GF-D8 (cell line): ENCODE results near the gene PTGDR2.

Experiments
- DNase-seq: peaks from one replicate; lab custom pipeline; 2025; lab: John Stamatoyannopoulos, UW

Gene PTGDR2

DNA sequence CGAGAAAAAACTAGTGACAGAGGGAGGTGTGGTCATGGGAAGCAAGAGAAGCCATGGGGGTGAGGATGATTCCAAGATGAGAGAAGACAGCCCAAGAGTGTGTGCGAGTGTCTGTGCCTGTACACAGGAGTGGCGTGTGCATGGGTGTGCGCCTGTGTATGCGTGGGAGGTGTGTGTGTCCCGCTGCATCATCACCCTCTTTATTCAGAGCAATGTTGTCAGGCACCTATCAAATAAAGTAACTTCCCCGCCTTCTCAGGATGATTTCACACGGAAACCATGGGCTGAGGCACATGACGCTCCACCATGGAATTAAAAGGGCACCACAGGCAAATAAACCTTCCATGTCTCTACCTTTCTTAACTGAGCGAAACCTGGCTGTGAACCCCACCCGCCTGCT lies 46.1 kb downstream of the PTGDR2 start:
- DNase-seq = no peak

DNA sequence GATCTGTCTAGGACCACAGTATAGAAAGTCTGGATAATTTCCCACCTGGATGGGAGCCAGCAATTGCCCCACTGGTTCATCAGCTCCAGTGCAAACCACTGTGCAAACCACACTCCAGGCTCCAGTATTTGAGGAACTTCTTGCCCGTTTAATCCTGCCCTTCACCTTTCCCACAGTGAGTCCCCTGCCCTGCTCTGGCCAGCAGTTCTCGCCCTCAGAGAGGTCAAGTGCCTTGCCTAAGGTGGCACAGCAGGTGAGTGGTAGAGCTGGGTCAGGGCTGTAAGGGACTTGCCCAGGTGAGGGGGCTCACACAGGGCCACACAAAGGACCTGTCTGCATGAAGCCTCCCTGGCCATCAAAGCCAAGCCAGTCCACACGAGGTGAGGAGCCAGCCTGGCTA lies 46.5 kb downstream of the PTGDR2 start:
- DNase-seq = no peak

DNA sequence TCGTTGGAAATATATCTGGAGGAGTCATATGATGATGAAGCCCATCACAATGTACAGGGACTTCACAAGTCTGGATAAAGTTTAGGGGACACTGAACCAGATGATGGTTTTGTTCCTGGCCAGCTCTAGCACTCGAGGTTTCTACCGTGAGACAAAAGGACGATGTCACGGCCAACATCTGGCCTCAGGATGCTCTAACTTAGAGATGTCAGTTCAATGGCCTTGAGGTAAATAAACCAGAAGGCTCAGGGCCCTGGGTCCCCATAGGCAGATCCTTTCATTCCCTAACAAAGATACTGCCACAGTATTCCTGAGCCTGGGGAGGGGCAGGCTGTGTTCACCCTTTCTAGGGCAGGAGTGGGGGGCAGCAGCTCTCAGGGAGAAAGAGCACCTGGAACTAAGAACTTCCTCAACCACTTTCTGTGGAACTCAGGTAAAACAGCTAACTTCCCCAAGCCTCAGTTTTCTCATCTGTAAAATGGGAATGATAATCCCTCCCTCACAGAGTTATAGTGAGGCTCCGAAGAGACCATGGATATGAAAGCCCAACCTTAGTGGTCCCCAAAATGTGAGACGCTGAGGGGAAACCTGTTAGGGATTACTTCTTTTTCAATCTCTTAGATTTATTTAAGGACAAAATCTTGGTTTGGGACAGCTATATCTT lies 52.3 kb downstream of the PTGDR2 start:
- no peak for DNase-seq

DNA sequence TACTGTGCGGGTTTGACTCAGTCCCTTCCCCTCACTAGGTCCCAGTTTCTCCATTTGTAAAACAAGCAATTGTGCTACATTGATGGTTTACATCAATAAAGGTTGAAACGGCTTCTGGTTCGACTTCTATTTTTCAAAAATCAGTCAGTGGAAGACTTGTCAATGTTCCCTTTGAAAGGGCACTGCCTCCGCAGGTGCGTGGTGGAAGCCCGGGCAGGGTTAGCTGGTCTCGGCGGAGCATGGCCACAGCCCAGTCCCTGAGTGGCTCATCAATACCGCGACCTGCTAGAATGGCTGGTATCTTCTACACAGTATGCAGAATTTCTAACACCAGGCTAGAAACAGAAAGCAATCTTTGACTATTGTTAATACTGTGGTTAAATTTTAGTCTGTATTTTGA lies 54.6 kb downstream of the PTGDR2 start:
- DNase-seq = no peak
